GM18909 (cell line): Measurements from ENCODE around the gene RAB8B.
"Not testable (repeated sequence)": the region's sequence is repeated elsewhere in the genome, so short reads cannot be mapped to it uniquely, and the experiment has no call there.

Source experiments
- ATAC-seq: cut with Tn5 transposase; IDR thresholded peaks from one replicate; pipeline ENCODE4 v1.9.1; 2021; ENCODE audit warnings: mild to moderate bottlenecking; ENCODE audit not compliant: unreplicated experiment, poor library complexity

The RAB8B gene

DNA sequence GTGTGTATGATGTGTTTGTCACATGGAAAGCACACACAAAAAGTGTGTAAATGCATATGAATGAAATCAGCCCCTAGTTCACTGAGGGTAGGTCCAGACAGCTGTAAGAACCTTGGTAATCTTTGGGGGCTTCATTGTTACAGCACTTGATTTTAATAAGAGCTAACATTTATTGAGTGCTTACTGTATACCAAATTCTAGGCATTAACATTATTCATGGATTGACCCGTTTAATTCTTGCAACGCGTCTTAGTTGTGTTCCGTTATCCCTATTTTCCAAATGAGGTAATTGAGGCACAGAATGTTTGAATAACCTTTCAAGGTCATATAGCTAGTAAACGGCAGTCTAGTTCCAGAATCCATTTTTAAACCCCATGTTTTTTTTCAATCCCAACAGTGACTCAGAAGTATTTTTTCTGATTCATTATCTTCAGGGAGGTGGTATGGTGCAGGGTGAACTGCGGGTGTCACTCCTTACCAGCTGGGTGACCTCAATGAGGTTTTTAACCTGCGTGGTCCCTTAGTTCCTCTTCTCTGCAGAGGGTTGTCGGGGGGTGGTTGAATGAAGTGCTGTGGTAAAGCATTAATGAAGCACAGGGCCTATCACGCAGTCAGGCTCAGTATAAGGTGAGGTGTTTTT is 14.2 kb downstream of the RAB8B start:
- ATAC-seq: no peak

DNA sequence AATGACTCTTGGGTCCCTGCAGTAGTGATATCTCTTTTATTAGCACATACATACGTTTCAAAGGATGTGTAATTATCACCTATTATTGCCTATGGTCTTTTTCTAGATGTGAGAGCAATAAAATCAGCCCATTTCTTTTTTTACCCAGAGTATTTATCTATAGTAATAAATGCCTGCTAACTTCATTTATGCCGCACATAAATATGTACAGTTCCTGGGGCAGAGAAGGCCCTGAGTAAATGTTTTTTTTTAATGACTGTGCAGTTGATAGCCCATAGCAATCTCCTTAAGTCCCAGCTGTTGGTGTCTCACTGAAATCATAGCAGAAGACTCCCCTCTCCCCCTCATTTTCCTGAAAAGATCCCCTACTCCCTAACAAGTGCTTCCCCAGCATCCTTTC is 16.7 kb downstream of the RAB8B start:
- no peak for ATAC-seq

DNA sequence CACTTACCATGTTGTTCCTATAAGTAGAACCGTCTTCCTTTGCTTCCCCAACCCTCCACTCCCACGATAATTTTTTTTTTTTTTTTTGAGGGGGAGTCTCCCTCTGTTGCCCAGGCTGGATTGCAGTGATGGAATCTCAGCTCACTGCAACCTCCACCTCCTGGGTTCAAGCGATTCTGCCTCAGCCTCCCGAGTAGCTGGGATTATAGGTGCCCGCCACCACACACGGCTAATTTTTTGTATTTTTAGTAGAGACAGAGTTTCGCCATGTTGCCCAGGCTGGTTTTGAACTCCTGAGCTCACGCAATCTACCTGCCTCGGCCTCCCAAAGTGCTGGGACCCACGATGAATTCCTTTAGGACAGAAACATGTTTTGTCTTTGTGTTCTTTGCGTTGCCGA is 19.4 kb downstream of the RAB8B start:
- ATAC-seq: not testable (repeated sequence)

DNA sequence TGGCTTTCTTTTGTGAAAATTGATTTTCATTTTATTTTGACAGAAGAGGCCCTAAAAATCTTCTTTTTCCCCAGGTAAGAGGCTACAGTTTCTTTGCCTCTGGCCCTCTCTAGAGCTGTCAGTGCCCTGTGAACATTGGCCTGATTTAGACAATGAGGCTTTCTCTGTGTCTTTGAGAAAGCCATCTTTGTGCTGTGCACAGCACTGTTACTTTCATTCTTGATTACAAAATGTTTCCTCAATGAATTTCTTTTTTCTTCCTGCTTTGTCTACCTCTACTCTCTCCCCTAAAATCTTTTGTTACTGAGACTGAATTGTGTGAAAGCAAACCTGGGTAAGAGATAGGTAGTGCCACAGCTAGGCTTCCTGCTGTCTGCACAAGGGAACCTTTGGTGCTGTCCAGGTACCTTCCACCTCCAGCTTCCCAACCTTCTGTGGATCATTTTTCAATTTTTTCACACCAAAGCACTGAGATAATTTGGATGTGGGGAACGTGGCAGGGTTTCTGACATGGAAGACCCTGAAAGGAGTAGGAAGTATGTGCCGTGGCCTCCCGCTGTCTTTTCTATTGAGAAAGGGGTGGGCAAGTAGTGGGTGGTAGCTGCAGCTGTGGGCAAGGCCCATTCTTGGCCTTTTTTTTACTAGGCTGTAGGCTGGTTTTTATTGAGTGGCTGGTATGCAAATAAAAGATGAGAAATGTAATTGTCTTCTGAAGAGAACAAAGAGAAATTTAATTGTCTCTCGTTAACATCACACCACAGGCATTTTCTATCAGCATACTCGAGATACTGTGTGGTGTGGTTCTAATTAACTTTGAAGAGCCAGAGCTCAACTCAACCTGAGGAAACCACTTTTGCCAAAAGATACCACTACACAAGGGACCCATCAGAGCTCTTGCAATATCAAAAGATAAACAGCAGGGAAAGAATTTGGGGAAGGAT is 21.0 kb downstream of the RAB8B start:
- no peak for ATAC-seq

DNA sequence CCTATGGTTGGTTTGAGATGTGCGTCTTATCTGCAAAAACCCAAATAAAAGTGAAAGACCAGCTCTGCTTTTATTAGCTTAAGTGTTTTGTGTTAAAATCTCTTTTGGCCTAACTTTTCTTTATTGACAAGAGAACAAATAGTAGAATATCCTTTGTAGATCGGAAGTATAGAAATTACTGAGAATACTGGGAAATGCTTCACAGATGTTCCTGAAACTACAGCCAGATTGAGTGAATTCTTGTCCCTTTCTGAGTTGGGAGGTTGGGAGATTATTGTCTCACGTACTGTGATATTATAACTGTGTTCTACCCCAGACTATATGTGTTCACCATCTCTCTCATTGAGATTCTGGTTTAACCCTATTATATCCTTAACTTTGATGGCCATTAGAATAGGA is 21.7 kb downstream of the RAB8B start:
- ATAC-seq: no peak

DNA sequence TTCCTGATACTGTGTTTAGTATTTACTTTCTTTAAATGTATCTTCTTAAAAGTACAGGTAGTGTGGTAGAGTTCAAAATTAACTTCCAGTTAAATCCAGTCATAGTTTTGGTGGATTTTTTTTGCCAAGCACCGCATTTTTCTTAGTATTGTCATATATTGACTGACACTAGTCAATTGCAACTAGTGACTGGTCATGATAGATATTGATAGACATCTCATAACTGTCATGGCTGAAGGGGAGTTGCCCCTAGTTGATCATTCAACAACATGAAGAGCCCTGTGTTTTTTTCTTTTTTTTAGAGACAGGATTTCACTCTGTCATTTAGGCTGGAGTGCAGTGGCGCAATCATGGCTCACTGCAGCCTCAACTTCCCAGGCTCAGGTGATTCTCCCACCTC is 22.1 kb downstream of the RAB8B start:
- ATAC-seq: no peak

DNA sequence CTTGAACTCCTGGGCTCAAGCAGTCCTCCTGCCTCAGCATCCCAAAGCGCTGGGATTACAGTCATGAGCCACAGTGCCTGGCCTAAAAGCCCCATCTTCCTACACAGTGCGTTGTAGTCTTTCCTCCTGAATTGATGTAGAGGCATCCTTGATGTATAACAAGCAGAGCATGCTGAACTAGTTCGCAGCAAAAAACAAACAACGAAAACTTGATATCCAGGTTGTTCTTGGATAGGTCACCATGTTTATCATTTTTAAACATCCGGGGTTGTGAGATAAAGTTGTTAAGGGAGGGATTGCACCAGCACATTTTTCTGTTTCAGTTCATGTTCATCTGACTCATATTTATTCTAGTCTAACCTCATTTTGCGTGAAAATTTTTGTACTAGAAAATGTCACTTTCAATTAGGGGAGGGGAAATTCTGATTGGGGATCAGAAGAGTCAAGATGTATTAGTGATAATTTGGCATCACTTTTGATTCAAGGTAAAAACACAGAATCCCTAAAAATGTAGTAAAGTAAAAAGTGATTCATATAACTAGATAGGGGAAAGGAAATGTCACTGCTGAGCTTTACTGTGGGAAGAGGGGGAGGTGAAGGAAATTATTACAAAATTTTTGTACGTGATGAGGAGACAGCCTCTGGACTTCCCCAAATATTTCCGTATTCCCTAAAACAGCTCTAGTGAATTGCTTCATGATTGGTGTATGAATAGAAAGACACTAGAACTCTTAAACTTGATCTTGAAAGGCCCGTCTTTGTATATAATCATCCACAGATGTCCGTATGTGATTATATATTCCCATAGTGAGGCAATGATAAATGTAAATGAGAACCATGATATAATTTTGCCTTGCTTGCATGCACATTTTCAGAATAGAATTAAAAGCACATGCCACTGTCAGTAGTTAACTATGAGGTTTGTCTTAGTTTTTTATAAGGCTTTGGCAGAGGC is 22.9 kb downstream of the RAB8B start:
- ATAC-seq: peak; percentile 42

DNA sequence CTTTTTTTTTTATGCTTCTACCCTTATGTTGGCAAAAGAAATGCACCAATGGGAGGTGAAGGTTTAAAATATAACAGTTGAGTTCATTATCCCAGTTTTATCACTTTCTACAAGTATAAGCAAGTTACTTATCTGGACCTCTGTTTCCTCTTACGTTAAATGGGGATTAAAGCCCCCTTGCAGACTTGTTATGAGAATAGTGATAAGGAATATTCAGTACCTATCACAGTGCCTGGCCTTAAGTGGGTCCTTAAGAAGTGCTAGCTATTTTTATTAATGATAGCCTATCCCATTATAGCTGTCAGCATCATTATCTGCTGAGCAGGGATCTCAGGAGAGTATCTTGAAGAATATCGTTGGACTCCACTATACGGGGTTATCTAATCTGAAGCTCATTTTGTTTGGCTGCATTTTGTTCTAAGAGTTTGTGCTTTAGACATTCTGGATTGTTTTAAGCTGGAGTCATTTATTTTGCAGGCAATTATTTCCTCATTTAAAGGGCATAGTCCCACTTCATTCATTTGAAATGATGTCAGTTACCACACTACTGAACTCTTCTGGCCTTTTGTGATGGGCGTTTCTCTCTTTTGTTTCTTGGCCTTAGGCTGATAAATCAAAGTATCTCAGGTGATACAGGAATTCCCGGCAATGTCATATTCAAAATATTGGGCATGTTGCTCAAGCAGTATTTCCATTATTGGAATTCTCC is 28.8 kb downstream of the RAB8B start:
- no peak for ATAC-seq

DNA sequence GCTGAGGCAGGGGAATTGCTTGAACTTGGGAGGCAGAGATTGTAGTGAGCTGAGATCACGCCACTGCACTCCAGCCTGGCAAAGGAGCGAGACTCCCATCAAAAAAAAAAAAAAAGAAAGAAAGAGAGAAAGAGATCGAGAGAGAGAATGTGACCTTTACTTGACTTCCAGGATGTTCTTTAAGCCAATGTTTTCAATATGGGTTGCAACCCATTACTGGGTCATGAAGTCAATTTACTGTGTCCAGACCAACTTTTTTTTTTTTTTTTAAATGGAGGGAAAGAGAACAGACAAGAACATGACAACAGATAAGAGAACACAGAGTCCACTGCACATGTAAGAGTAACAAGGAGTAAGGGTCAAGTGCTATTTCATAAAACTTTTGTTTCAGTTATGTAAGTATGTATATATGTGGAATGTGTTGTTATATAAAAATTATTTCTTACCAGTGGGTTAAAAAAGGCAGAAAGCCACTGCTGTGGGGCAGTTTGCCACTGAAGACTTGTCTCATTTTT is 29.8 kb downstream of the RAB8B start:
- no peak for ATAC-seq

DNA sequence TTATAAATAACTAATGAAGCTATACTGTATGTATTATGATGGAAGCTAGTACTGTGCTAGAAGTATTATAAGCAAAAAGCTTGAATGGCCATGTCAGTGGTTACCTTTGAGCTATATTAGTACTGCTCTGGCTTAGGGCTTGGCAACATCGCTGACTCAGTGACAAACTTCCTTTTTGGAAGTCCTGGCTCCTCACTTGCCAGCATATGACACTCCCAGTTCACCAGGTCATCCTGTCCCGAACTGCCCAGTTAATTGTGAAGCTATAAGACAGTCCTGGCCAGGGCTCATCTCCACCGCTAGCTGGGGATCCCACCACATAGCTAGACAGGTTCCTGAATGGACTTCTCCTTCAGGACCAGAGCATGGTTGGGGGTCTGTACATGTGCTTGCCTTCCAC is 31.9 kb downstream of the RAB8B start:
- ATAC-seq: no peak

DNA sequence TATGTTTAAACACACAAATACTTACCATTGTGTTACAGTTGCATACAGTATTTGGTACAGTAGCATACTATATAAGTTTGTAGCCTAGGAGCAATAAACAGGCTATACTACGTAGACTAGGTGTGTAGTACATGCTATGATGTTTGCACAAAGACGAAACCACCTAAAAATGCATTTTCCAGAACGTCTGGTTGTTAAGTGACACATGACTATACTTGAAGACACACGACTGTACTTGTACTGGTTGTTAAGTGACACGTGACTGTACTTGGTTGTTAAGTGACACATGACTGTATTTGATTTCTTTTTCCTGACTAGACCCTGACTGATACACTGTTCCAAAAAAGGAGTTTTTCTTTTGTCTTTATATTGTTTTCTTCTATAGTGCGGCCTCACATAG is 34.1 kb downstream of the RAB8B start:
- no peak for ATAC-seq

DNA sequence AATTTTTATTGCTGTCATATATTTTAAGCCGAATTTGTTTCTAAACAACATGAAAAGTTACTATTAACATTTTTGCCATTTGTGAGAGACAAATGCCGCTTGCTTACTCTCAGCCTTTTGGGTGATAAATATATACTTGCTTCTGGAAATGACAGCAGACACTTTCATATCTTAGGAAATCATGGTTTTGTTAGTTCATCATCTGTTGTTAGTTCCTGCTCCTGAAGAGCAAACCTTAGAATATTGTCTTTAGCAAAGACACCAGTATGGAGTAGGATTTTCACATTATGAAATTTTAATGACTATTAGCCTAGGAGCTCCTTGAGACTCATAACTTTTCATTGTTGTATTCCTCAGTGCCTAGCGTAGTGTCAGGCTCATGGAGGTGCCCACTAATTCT is 36.0 kb downstream of the RAB8B start:
- no peak for ATAC-seq

DNA sequence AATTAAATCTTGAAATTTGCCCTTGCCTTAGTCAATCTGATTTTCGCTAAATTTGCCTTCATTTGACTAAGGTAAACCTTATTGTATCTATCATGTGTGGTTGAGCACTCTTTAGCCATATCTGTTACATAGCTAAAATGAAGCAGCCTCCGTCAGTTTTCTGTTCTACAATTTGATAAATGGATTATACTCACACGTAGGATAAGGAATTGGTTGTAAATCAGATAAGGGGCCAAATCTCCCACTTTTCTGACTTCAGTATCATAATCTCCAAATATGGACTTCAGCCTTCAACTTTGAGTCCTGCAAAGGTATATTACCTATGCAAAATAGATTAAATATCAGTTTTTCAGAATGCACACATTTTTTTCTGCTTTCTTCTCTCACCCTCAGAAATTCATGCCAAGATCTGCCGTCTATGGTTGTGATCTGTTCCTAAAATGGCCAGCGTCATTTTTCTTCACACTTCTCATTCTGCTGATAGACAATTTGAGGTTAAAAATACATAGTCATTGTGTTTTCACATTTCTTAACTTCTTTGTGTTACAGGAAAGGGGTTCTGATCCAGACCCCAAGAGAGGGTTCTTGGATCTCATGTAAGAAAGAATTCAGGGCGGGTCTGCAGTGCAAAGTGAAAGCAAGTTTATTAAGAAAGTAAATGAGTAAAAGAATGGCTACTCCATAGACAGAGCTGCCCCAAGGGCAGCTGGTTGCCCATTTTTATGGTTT is 36.9 kb downstream of the RAB8B start:
- no peak for ATAC-seq

DNA sequence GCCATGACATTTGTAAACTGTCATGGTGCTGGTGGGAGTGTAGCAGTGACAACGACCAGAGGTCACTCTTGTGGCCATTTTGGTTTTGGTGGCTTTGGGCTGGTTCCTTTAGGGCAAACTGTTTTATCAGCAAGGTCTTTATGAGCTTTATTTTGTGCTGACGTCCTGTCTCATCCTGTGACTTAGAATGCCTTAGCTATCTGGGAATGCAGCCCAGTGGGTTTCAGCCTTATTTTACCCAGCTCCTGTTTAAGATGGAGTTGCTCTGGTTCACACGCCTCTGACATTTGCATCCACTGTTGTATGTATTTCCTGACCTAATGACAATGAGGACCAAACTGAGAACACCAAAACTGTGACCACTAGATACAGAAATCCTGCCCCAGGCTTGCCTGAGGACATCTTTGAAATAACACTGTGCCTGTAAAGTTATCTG is 37.6 kb downstream of the RAB8B start:
- ATAC-seq: no peak

DNA sequence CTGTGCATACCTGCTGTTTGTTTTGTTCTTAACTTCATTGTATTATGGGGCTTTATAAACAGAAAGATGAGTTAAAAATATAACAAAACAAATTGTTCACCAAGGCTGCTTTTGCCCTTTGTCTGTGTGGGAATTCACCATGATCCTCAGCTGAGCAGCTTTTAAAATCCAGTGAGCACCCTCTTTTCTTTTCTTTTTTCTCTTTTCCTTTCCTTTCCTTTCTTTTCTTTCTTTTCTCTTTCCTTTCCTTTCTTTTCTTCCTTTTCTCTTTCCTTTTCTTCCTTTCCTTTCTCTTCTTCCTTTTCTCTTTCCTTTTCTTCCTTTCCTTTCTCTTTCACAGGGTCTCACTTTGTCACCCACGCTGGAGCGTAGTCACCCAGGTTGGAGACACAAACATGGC is 38.3 kb downstream of the RAB8B start:
- no peak for ATAC-seq

DNA sequence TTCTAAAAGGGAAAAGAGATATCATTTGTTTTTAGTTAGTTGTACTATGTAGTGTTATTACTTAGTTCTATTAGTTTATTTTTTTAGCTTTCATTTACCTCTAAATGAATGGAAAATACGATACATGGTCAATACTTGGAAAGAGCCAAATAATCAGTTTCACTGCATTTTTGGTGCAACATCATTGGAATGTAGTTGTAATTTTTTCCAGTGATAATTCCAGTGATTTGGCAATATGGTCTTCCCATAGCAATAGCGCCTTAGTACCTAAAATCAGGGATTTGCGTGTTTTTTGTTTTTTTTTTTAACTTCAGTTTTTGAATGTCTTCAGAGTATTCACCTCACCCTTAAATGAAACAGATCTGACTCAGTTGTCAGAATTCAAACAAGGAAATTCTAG is 41.8 kb downstream of the RAB8B start:
- no peak for ATAC-seq

DNA sequence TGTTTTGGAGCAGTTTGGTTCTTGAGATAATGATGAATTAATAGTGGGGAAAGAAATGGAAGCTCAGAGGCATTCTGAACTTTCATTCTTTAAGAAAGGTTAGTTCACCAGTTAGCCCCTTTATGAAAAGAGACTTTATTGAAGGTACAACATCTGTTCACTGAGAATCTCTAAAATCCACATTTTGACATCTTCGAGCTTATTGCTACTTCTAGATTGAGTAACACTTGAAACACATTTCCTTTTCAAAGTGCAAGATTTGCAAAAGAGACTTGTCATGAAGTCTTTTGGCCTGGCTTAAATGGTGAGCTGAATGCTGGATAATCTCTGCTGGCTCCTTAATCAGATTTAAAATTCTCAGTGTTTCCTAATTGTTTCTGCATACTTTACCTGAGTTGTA is 42.3 kb downstream of the RAB8B start:
- ATAC-seq: no peak

DNA sequence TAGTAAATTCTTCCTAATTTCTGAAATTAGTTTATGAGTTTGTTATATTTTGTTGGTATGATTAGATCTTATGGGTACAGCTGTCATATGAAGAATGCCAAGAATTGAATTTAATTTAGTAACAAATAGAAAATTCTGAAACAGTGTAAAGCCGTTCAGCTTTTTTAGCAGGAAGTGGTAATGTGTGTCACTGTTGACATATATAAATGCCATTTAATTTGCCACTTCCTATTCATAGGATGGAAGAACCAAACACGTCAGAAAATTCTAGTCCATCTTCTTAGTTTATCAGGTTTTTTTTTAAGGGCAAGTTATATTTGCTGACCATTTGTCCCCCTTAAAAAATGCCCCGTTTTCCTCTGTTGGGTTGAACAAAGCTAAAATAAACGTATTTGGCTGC is 43.0 kb downstream of the RAB8B start:
- ATAC-seq: no peak

DNA sequence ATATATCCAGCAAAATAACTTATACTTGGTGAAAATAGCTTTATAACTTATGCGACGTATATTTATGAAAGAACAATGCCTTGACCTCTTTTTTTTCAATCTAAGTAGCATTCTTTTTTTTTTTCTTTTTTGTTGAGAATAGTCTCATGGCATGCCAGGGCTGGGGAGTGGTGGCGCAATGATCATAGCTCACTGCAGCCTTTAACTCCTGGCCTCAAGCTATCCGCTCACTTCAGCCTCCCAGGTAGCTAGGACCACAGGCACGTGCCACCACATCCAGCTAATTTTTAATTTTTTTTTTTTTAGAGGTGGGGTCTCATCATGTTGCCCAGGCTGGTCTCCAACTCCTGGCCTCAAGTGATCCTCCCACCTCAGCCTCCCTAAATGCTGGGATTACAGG is 43.5 kb downstream of the RAB8B start:
- no peak for ATAC-seq
